ENCODE results near the gene ANO7. TPM values are rescaled to one million over a fixed set of nuclear protein-coding genes. Genes with fewer than 3 reads are reported as not detected.

Gene ANO7
- total RNA-seq, 1 experiment from 2014 or later: 5.2 TPM

DNA sequence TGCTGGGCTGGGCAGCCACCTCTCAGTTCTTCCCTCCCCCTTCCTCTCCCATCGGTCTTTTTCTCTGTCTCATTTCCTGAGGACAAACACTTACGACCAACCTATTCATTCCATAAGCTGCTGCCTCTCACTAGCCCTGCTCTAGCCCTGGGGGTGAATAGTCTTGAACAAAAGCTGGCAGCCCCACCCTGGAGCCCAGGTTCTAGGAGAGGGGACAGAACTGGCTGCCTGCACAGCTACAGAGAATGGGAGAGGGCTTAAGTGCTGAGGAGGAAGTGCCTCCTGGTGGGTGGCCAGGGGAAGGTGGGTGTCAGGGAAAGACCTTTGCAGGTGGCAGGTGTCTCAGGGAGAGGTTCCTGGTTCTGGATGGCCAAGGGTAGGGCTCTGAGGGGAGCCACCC lies 22.8 kb downstream of the ANO7 start:
- no peak overlapping the region for H2BK20ac ChIP-seq (ENCODE audit: low read depth, low read length, poor library complexity, severe bottlenecking)
- no CpG with 5 or more reads among the region's 2 CpGs for WGBS (ENCODE audit: extremely low coverage, insufficient read length, low lambda C conversion rate)
- no peak overlapping the region for H3K9ac ChIP-seq (ENCODE audit: extremely low read depth, insufficient read length, low read length)
- no peak overlapping the region for H3K27ac ChIP-seq (ENCODE audit: insufficient read length, low read depth, low read length)
- no peak overlapping the region for H2BK12ac ChIP-seq (ENCODE audit: insufficient read length, low read depth, low read length)
- H3K27me3 ChIP-seq (ENCODE audit: insufficient read depth, low read length): no peaks in the 10 kb centered on the region
- no peak overlapping the region for H2BK5ac ChIP-seq (ENCODE audit: insufficient read length, low read length)
- no peaks in the 10 kb centered on the region for H3K79me1 ChIP-seq (ENCODE audit: insufficient read depth, low read depth, low read length, poor library complexity, severe bottlenecking)
- H3K79me2 ChIP-seq (ENCODE audit: insufficient read depth, low read length): no peaks in the 10 kb centered on the region
- Mint-ChIP-seq H3K27ac (peak overlapping the region in 2 of 3 experiments; percentile 57 to 85; a peak in 2 of 7 replicates), H3K27me3 (ENCODE audit: low read depth) (peaks cover 5% of the 10 kb centered on the region), H3K4me3 (no peak overlapping the region), H3K4me1 (peaks cover 14 to 17% of the 10 kb centered on the region in 2 experiments), H3K9me3 (no peaks in the 10 kb centered on the region), H3K36me3 (ENCODE audit: insufficient read depth in 1 of 3, low read depth in 3 of 3) (no peaks in the 10 kb centered on the region)
- no peak for DNase-seq
- TF ChIP-seq, protein P1, sequence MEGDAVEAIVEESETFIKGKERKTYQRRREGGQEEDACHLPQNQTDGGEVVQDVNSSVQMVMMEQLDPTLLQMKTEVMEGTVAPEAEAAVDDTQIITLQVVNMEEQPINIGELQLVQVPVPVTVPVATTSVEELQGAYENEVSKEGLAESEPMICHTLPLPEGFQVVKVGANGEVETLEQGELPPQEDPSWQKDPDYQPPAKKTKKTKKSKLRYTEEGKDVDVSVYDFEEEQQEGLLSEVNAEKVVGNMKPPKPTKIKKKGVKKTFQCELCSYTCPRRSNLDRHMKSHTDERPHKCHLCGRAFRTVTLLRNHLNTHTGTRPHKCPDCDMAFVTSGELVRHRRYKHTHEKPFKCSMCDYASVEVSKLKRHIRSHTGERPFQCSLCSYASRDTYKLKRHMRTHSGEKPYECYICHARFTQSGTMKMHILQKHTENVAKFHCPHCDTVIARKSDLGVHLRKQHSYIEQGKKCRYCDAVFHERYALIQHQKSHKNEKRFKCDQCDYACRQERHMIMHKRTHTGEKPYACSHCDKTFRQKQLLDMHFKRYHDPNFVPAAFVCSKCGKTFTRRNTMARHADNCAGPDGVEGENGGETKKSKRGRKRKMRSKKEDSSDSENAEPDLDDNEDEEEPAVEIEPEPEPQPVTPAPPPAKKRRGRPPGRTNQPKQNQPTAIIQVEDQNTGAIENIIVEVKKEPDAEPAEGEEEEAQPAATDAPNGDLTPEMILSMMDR (conservative IDR thresholded peaks at IDR 0.05): 0 out of 3 replicates have a peak, but pooled peaks have one; percentile 23
- H3K4me1 ChIP-seq (ENCODE audit: insufficient read depth, low read length): 0 out of 2 replicates have a peak, but pooled peaks cover 2% of the 10 kb centered on the region
- no peak overlapping the region for H3K4me2 ChIP-seq (ENCODE audit: insufficient read depth, insufficient read length, low read length)
- H3T11ph ChIP-seq (ENCODE audit: low read length): no peak overlapping the region
- H4K91ac ChIP-seq (ENCODE audit: insufficient read length, low read depth, low read length): no peak overlapping the region
- H4K5ac ChIP-seq (ENCODE audit: insufficient read length, low read depth, low read length): no peak overlapping the region
- no peaks in the 10 kb centered on the region for H4K20me1 ChIP-seq (ENCODE audit: control insufficient read depth, insufficient read depth, insufficient read length)
- no peak overlapping the region for H3K4ac ChIP-seq (ENCODE audit: low read depth, low read length)
- no peak overlapping the region for H4K8ac ChIP-seq (replicated peaks; ENCODE audit: insufficient read length, low read depth, low read length)
- peaks cover 4% of the 10 kb centered on the region for H3K23me2 ChIP-seq (ENCODE audit: insufficient read length, low read depth, low read length, poor library complexity, severe bottlenecking)
- no peak overlapping the region for H2AFZ ChIP-seq (ENCODE audit: low read length)
- no peak overlapping the region for H3K14ac ChIP-seq (ENCODE audit: insufficient read depth, low read length)
- H3K56ac ChIP-seq (ENCODE audit: insufficient read length, low read depth, low read length): no peak overlapping the region
- no peak overlapping the region for H2AK5ac ChIP-seq (ENCODE audit: insufficient read length, low read length)
- H3K9me3 ChIP-seq (ENCODE audit: control insufficient read depth, low read depth, low read length): no peaks in the 10 kb centered on the region
- no peak overlapping the region for H3K23ac ChIP-seq (ENCODE audit: insufficient read length, low read depth, low read length)
- no peak overlapping the region for H3K18ac ChIP-seq (ENCODE audit: insufficient read length, low read depth, low read length)
- no peak overlapping the region for H2BK15ac ChIP-seq (ENCODE audit: low read depth, low read length)
- no peak overlapping the region for H2BK120ac ChIP-seq (ENCODE audit: low read depth, low read length, poor library complexity, severe bottlenecking)
